ENCODE measurements around the gene GPHB5. TPM values are rescaled to one million over a fixed set of nuclear protein-coding genes. Genes with fewer than 3 reads are reported as not detected.

GPHB5 gene
- total and polyA plus RNA-seq, 9 of the 15 experiments (the other 6 are each of a cell fraction or from before 2014, with no cell fraction given): not detected

DNA sequence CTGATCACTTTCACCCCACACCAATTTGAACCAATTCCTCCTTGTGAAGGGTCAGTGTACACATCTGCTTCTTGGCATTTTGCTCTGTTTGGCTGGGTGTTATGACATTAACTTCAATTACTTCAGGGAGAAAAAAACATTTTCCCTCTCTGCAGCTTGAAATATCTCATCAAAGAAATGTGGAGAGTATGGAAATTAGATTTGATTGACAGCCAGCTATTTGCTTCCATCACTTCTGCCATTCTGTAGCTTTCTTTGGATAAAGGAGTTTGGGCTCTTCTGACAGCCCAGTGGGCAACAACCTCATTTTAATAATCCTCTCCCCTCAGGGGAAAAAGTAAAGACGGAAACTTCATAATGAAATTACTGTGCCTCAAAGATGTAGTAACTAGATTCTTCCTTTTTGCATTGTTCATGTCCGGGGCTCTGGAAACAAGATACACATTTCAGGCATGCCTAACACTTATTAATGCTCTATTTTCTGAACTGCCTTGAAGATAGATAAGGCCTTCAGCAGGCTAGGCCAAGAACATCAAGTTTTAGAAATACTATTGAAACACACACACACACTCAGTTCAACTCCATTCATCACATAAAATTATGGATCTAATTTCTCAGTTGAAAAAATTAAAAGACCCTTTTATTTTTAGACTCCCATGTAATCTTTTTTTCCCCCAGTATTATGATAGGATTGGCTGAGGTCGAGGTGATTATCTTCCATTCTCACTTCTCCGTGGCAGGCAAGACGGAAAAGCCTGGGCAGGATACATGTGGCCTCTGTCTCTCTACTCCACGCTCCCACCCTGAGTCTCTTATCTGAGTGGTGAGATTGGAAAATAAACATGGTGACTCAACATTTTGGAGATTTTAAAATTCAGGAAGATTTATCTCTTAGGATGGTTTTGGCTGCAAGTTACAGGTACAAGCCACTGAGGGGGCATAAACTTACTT, 10.3 kb upstream of the GPHB5 start:
- in situ Hi-C loops (cut with MboI) (no loop called here), intact Hi-C loops (cut with micrococcal nuclease) (no loop called here)
- Histone ChIP-seq H3K9ac (ENCODE audit: insufficient read depth in 1 of 2, low read depth in 2 of 2, low read length in 2 of 2) (no peak overlapping the region), H3K27me3 (ENCODE audit: control insufficient read depth in 2 of 2, insufficient read depth in 2 of 2, low read length in 2 of 2) (no peaks in the 10 kb centered on the region), H4K20me1 (replicated peaks; ENCODE audit: control insufficient read depth, insufficient read depth, low read length) (no peaks in the 10 kb centered on the region), H3K9me1 (ENCODE audit: control insufficient read depth, insufficient read depth, low read length) (no peaks in the 10 kb centered on the region), H3K36me3 (ENCODE audit: control insufficient read depth, insufficient read depth, low read length) (no peaks in the 10 kb centered on the region), H3K4me1 (replicated peaks in 1 of 2; ENCODE audit: control insufficient read depth in 2 of 2, insufficient read depth in 2 of 2, low read length in 2 of 2) (no peaks in the 10 kb centered on the region), H3K4me3 (no peak overlapping the region), H3K79me2 (ENCODE audit: control insufficient read depth, insufficient read depth, low read length) (no peaks in the 10 kb centered on the region), H3K4me2 (ENCODE audit: insufficient read depth, low read length) (no peak overlapping the region), H3K27ac (ENCODE audit: extremely low read depth, low read depth, low read length) (no peak overlapping the region), H3K9me3 (replicated peaks; ENCODE audit: control insufficient read depth, insufficient read depth, low read depth, low read length) (no peaks in the 10 kb centered on the region), H2AFZ (ENCODE audit: low read depth, low read length) (no peak overlapping the region)
- no TSS peak for BruUV-seq (replicated peaks)
- POLR2A ChIA-PET: no interaction called here
- DNase-seq (ENCODE audit: extremely low read depth in 1 of 4, low spot score in 3 of 4): no peak
- no peak for FAIRE-seq
- WGBS (ENCODE audit: insufficient coverage, low coverage, missing lambda C conversion rate): 0% methylated on average over 5 of the region's 6 CpGs
- CTCF ChIA-PET (ENCODE audit: low intra/inter-chr PET ratio): no interaction called here
- no peak for ATAC-seq
- TF ChIP-seq BRD4 (IDR thresholded peaks at IDR 0.05): no peak
- TF ChIP-seq PHF8 (IDR thresholded peaks at IDR 0.05; ENCODE audit: borderline replicate concordance, low read length): no peak
- TF ChIP-seq CTCFL (IDR thresholded peaks at IDR 0.05; ENCODE audit: borderline replicate concordance, insufficient read depth, low read depth, low read length, poor library complexity, severe bottlenecking): no peak
- no peak for TF ChIP-seq NFATC3 (IDR thresholded peaks at IDR 0.05)

Measured in K562 (cell line).